Measurements from ENCODE around the gene ABL1.

ABL1 gene

DNA sequence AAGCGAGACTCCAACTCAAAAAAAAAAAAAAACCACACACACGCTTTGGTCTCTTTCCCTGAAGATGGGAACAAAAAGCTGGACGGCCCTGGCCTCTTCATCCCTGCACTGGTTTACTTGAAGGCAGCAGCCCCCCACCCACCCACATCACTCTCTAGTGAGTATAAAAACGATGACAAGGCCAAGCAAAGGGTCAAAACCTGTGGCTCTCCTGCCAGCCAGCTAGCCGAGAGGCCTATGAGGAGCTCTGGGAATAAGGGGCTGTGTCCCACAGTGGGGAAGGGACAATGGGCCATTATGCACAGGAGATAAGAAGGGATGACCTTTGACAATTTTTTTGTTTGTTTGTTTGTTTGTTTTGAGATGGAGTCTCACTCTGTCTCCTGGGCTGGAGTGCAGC, 48.4 kb downstream of the ABL1 start:
- H3K79me2 ChIP-seq (ENCODE audit: low read length), result no peaks in the 10 kb centered on the region
- no peak for DNase-seq
- TF ChIP-seq EZH2 (optimal IDR thresholded peaks at IDR 0.05; ENCODE audit: low read depth, low read length) (no peak), EZH2phosphoT487 (IDR thresholded peaks at IDR 0.05; ENCODE audit: low read length) (no peak)
- TF ChIP-seq, protein P1, sequence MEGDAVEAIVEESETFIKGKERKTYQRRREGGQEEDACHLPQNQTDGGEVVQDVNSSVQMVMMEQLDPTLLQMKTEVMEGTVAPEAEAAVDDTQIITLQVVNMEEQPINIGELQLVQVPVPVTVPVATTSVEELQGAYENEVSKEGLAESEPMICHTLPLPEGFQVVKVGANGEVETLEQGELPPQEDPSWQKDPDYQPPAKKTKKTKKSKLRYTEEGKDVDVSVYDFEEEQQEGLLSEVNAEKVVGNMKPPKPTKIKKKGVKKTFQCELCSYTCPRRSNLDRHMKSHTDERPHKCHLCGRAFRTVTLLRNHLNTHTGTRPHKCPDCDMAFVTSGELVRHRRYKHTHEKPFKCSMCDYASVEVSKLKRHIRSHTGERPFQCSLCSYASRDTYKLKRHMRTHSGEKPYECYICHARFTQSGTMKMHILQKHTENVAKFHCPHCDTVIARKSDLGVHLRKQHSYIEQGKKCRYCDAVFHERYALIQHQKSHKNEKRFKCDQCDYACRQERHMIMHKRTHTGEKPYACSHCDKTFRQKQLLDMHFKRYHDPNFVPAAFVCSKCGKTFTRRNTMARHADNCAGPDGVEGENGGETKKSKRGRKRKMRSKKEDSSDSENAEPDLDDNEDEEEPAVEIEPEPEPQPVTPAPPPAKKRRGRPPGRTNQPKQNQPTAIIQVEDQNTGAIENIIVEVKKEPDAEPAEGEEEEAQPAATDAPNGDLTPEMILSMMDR (IDR thresholded peaks at IDR 0.05; ENCODE audit: low read length), result no peak
- no peak overlapping the region for H3K4me2 ChIP-seq (ENCODE audit: low read depth, low read length)
- H4K20me1 ChIP-seq (ENCODE audit: insufficient read depth, low read length), result no peaks in the 10 kb centered on the region
- H2AFZ ChIP-seq (ENCODE audit: low read length), result no peak overlapping the region
- H3K4me1 ChIP-seq (ENCODE audit: low read length), result no peaks in the 10 kb centered on the region
- H3K9ac ChIP-seq (ENCODE audit: low read length), result no peak overlapping the region
- no peaks in the 10 kb centered on the region for H3K36me3 ChIP-seq (replicated peaks; ENCODE audit: insufficient read depth, low read length)
- no peak overlapping the region for H3K27ac ChIP-seq (ENCODE audit: low read length)
- H3F3A ChIP-seq (ENCODE audit: insufficient read depth, low read length), result no peaks in the 10 kb centered on the region
- H3K27me3 ChIP-seq (replicated peaks; ENCODE audit: insufficient read depth, low read length), result no peaks in the 10 kb centered on the region
- no peaks in the 10 kb centered on the region for H3K9me2 ChIP-seq (replicated peaks; ENCODE audit: insufficient read depth, low read length)
- H3K4me3 ChIP-seq (ENCODE audit: low read length), result no peak overlapping the region
- H3K9me3 ChIP-seq (replicated peaks; ENCODE audit: insufficient read depth, low read length), result no peaks in the 10 kb centered on the region

DNA sequence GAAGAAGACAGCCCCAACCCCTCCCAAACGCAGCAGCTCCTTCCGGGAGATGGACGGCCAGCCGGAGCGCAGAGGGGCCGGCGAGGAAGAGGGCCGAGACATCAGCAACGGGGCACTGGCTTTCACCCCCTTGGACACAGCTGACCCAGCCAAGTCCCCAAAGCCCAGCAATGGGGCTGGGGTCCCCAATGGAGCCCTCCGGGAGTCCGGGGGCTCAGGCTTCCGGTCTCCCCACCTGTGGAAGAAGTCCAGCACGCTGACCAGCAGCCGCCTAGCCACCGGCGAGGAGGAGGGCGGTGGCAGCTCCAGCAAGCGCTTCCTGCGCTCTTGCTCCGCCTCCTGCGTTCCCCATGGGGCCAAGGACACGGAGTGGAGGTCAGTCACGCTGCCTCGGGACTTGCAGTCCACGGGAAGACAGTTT, 49.1 kb downstream of the ABL1 start:
- TF ChIP-seq EZH2phosphoT487 (IDR thresholded peaks at IDR 0.05; ENCODE audit: low read length), result no peak
- TF ChIP-seq, protein P1 (IDR thresholded peaks at IDR 0.05; ENCODE audit: low read length), result no peak
- TF ChIP-seq EZH2 (optimal IDR thresholded peaks at IDR 0.05; ENCODE audit: low read depth, low read length), result no peak
- Histone ChIP-seq H3K27me3 (replicated peaks; ENCODE audit: insufficient read depth, low read length) (no peaks in the 10 kb centered on the region), H2AFZ (ENCODE audit: low read length) (no peak overlapping the region), H3K9me3 (replicated peaks; ENCODE audit: insufficient read depth, low read length) (no peaks in the 10 kb centered on the region), H3K4me2 (ENCODE audit: low read depth, low read length) (no peak overlapping the region), H3K36me3 (replicated peaks; ENCODE audit: insufficient read depth, low read length) (no peaks in the 10 kb centered on the region), H4K20me1 (ENCODE audit: insufficient read depth, low read length) (no peaks in the 10 kb centered on the region), H3K4me1 (ENCODE audit: low read length) (no peaks in the 10 kb centered on the region), H3K9ac (ENCODE audit: low read length) (no peak overlapping the region), H3K9me2 (replicated peaks; ENCODE audit: insufficient read depth, low read length) (no peaks in the 10 kb centered on the region), H3F3A (ENCODE audit: insufficient read depth, low read length) (no peaks in the 10 kb centered on the region), H3K79me2 (ENCODE audit: low read length) (no peaks in the 10 kb centered on the region), H3K4me3 (ENCODE audit: low read length) (no peak overlapping the region), H3K27ac (ENCODE audit: low read length) (no peak overlapping the region)
- DNase-seq, result no peak

DNA sequence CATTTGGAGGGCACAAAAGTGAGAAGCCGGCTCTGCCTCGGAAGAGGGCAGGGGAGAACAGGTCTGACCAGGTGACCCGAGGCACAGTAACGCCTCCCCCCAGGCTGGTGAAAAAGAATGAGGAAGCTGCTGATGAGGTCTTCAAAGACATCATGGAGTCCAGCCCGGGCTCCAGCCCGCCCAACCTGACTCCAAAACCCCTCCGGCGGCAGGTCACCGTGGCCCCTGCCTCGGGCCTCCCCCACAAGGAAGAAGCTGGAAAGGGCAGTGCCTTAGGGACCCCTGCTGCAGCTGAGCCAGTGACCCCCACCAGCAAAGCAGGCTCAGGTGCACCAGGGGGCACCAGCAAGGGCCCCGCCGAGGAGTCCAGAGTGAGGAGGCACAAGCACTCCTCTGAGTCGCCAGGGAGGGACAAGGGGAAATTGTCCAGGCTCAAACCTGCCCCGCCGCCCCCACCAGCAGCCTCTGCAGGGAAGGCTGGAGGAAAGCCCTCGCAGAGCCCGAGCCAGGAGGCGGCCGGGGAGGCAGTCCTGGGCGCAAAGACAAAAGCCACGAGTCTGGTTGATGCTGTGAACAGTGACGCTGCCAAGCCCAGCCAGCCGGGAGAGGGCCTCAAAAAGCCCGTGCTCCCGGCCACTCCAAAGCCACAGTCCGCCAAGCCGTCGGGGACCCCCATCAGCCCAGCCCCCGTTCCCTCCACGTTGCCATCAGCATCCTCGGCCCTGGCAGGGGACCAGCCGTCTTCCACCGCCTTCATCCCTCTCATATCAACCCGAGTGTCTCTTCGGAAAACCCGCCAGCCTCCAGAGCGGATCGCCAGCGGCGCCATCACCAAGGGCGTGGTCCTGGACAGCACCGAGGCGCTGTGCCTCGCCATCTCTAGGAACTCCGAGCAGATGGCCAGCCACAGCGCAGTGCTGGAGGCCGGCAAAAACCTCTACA, 49.8 kb downstream of the ABL1 start:
- Histone ChIP-seq H3K4me2 (ENCODE audit: low read depth, low read length) (no peak overlapping the region), H3K4me1 (ENCODE audit: low read length) (no peaks in the 10 kb centered on the region), H3K36me3 (replicated peaks; ENCODE audit: insufficient read depth, low read length) (no peaks in the 10 kb centered on the region)

More for the DNA sequence above, 49.8 kb downstream of the ABL1 start:
- TF ChIP-seq, protein P1 (IDR thresholded peaks at IDR 0.05; ENCODE audit: low read length), result no peak
- TF ChIP-seq EZH2 (optimal IDR thresholded peaks at IDR 0.05; ENCODE audit: low read depth, low read length) (no peak), EZH2phosphoT487 (IDR thresholded peaks at IDR 0.05; ENCODE audit: low read length) (no peak)
- no peak overlapping the region for H3K27ac ChIP-seq (ENCODE audit: low read length)
- H3K27me3 ChIP-seq (replicated peaks; ENCODE audit: insufficient read depth, low read length), result no peaks in the 10 kb centered on the region
- no peaks in the 10 kb centered on the region for H3K9me3 ChIP-seq (replicated peaks; ENCODE audit: insufficient read depth, low read length)
- H3K9me2 ChIP-seq (replicated peaks; ENCODE audit: insufficient read depth, low read length), result no peaks in the 10 kb centered on the region
- H2AFZ ChIP-seq (ENCODE audit: low read length), result no peak overlapping the region
- no peaks in the 10 kb centered on the region for H3K79me2 ChIP-seq (ENCODE audit: low read length)
- no peaks in the 10 kb centered on the region for H4K20me1 ChIP-seq (ENCODE audit: insufficient read depth, low read length)
- no peak for DNase-seq
- H3K9ac ChIP-seq (ENCODE audit: low read length), result no peak overlapping the region
- H3F3A ChIP-seq (ENCODE audit: insufficient read depth, low read length), result no peaks in the 10 kb centered on the region
- no peak overlapping the region for H3K4me3 ChIP-seq (ENCODE audit: low read length)
